Peyer's patch (tissue), 4 donors: ENCODE data around the gene ARHGAP18. TPM values are rescaled to one million over a fixed set of nuclear protein-coding genes. Genes with fewer than 3 reads are reported as not detected.

ENCODE experiments used
- DNase-seq, 3 donors: peaks; one replicate each; pipeline ENCODE4 v3.0.0-alpha.2; 2017 to 2019
- H3K27ac ChIP-seq, 4 donors: fragments of 200-600 bp; sonication (generic); one replicate each; pipeline ENCODE4 v1.5.1; 2016 to 2019
- H3K27me3 ChIP-seq, 2 donors: fragments of 200-600 bp; sonication (generic); one replicate each; pipeline ENCODE4 v1.5.1; 2019
- H3K36me3 ChIP-seq, 3 donors: fragments of 200-600 bp; sonication (generic); one replicate each; pipeline ENCODE4 v1.5.1; 2016 to 2019
- H3K4me1 ChIP-seq, 4 donors: fragments of 200-600 bp; sonication (generic); one replicate each; pipeline ENCODE4 v1.5.1; 2016 to 2019
- H3K4me3 ChIP-seq, 4 donors: fragments of 200-600 bp; sonication (generic); 1 replicate in 3 of 4; 2 replicates in 1 of 4; pipeline ENCODE4 v1.5.1; 2016 to 2019; ENCODE audit warnings: mild to moderate bottlenecking in 1 of 4
- H3K9me3 ChIP-seq, 4 donors: fragments of 200-600 bp; sonication (generic); one replicate each; pipeline ENCODE4 v1.5.1; 2016 to 2019; ENCODE audit warnings: mild to moderate bottlenecking in 1 of 4
- CTCF ChIP-seq, 6 experiments: fragments of 450-650 bp in 4 of 6; fragments of 200-600 bp in 2 of 6; sonication (generic) in 1 of 6; IDR thresholded peaks; one replicate each; pipeline ENCODE4 v1.5.1; 2017 to 2019; ENCODE audit warnings: antibody characterized with exemption in 6 of 6, mild to moderate bottlenecking in 3 of 6, moderate library complexity in 1 of 6
- POLR2A ChIP-seq, 2 donors: fragments of 450-650 bp; IDR thresholded peaks; one replicate each; pipeline ENCODE4 v1.5.1; 2017; ENCODE audit warnings: antibody characterized with exemption in 2 of 2, mild to moderate bottlenecking in 2 of 2, moderate library complexity in 2 of 2
- total RNA-seq, 4 donors: library from RNA; depleted of rRNA; stranded (reverse); fragments of >200 nt; gene quantifications; one replicate each; pipeline ENCODE4 v1.1.0, GENCODE V29; 2016

Gene ARHGAP18
- total RNA-seq = 10 to 100 TPM; 26.1 to 45.4 (median 33.5) TPM

GRCh38 chr6:129709769-129710449, at the start of gene ARHGAP18:
Gene ARHGAP18 (minus strand): TSS chr6:129710177. CDS start chr6:129710136, 41 bp downstream.
- Histone ChIP-seq H3K4me1 (peaks cover 0 to 17% (median 0%) of the 10 kb centered on the region in 4 donors), H3K36me3 (no peaks in the 10 kb centered on the region), H3K4me3 (peak within 1 kb of the TSS; percentile 51 to 66 (median 56)), H3K27me3 (no peaks in the 10 kb centered on the region), H3K27ac (peak within 1 kb of the TSS; percentile 68 to 85 (median 78)), H3K9me3 (no peaks in the 10 kb centered on the region)
- DNase-seq = peak; percentile 88 to 97 (median 94)
- TF ChIP-seq CTCF (IDR thresholded peaks at IDR 0.05) (no peak), POLR2A (IDR thresholded peaks at IDR 0.05) (peak; percentile 70 to 98)

- Histone ChIP-seq H3K9me3 (no peaks in the 10 kb centered on the region), H3K27me3 (no peaks in the 10 kb centered on the region), H3K27ac (no peak overlapping the region), H3K4me3 (no peak overlapping the region), H3K4me1 (no peaks in the 10 kb centered on the region), H3K36me3 (no peaks in the 10 kb centered on the region)
- TF ChIP-seq POLR2A (IDR thresholded peaks at IDR 0.05) = no peak
- TF ChIP-seq CTCF (IDR thresholded peaks at IDR 0.05) = no peak
- no peak for DNase-seq
Measured at GRCh38 chr6:129755787-129756186, 45.8 kb upstream of the ARHGAP18 start.

- H3K27ac ChIP-seq = no peak overlapping the region
- TF ChIP-seq POLR2A (IDR thresholded peaks at IDR 0.05) (no peak), CTCF (IDR thresholded peaks at IDR 0.05) (no peak)
- H3K4me3 ChIP-seq = no peak overlapping the region
- H3K36me3 ChIP-seq = no peaks in the 10 kb centered on the region
- H3K4me1 ChIP-seq = no peaks in the 10 kb centered on the region
- no peaks in the 10 kb centered on the region for H3K27me3 ChIP-seq
- DNase-seq = no peak
- no peaks in the 10 kb centered on the region for H3K9me3 ChIP-seq
Measured at GRCh38 chr6:129754750-129755149, 44.8 kb upstream of the ARHGAP18 start.

GRCh38 chr6:129753422-129753821, 43.4 kb upstream of the ARHGAP18 start:
- no peaks in the 10 kb centered on the region for H3K27me3 ChIP-seq
- H3K4me1 ChIP-seq = peaks cover 0 to 11% (median 5%) of the 10 kb centered on the region in 4 donors
- H3K9me3 ChIP-seq = no peaks in the 10 kb centered on the region
- no peak for DNase-seq
- H3K4me3 ChIP-seq = no peak overlapping the region
- TF ChIP-seq POLR2A (IDR thresholded peaks at IDR 0.05) = no peak
- TF ChIP-seq CTCF (IDR thresholded peaks at IDR 0.05) = no peak
- no peak overlapping the region for H3K27ac ChIP-seq
- no peaks in the 10 kb centered on the region for H3K36me3 ChIP-seq

GRCh38 chr6:129751384-129751783, 41.4 kb upstream of the ARHGAP18 start:
- H3K4me3 ChIP-seq = no peak overlapping the region
- TF ChIP-seq POLR2A (IDR thresholded peaks at IDR 0.05) (no peak), CTCF (IDR thresholded peaks at IDR 0.05) (no peak)
- H3K27ac ChIP-seq = no peak overlapping the region
- H3K27me3 ChIP-seq = no peaks in the 10 kb centered on the region
- no peaks in the 10 kb centered on the region for H3K9me3 ChIP-seq
- no peaks in the 10 kb centered on the region for H3K36me3 ChIP-seq
- DNase-seq = no peak
- peaks cover 0 to 11% (median 5%) of the 10 kb centered on the region in 4 donors for H3K4me1 ChIP-seq
